Endothelial cell of umbilical vein (primary cell): ENCODE data around the gene GJA9. TPM values are rescaled to one million over a fixed set of nuclear protein-coding genes. Genes with fewer than 3 reads are reported as not detected.

Experiments used
- BruUV-seq: library from RNA; stranded (reverse); fragments of 400-500 nt; replicated peaks from 2 replicates; lab custom pipeline; 2021; lab: Mats Ljungman, UMichigan
- CTCF ChIA-PET: fragments of 300-600, 350-600 bp; sonication (Branson Sonifier 250); formaldehyde crosslinking; loops from one replicate; lab custom pipeline; 2021; ENCODE audit warnings: antibody characterized with exemption, inconsistent platforms; lab: Charles Lee
- POLR2A ChIA-PET: fragments of 300-600, 350-600 bp; sonication (Branson Sonifier 250); formaldehyde crosslinking; loops from one replicate; lab custom pipeline; 2021; ENCODE audit warnings: antibody characterized with exemption, inconsistent platforms; lab: Charles Lee
- DNase-seq: peaks from one replicate; pipeline ENCODE4 v3.0.0-alpha.2; 2011; ENCODE audit warnings: low read depth, low spot score
- FAIRE-seq: peaks from 2 replicates; lab custom pipeline; 2011; peaks lifted over from hg19 to GRCh38; lab: Jason Lieb, UNC
- H2AFZ ChIP-seq: 2 replicates; pipeline ENCODE4 v1.6.0; 2012; ENCODE audit warnings: low read depth, low read length, control low read depth, inconsistent platforms
- H3K27ac ChIP-seq: 2 replicates; pipeline ENCODE4 v1.5.1; 2011; ENCODE audit warnings: low read depth, mild to moderate bottlenecking, control low read depth, low read length, moderate library complexity; ENCODE audit not compliant: insufficient read depth
- H3K27me3 ChIP-seq, 2 experiments: 2 replicates each; pipeline versions ENCODE4 v1.6.0 to v1.6.1; 2011; ENCODE audit warnings: low read length in 2 of 2, mixed read lengths in 1 of 2; ENCODE audit not compliant: control insufficient read depth in 2 of 2, insufficient read depth in 2 of 2
- H3K36me3 ChIP-seq, 2 experiments: 2 replicates in 1 of 2; 3 replicates in 1 of 2; pipeline ENCODE4 v1.5.1; 2011; ENCODE audit warnings: low read length in 2 of 2, mild to moderate bottlenecking in 1 of 2, moderate library complexity in 1 of 2; ENCODE audit not compliant: control insufficient read depth in 2 of 2, insufficient read depth in 2 of 2; ENCODE audit errors: extremely low read depth in 1 of 2
- H3K4me1 ChIP-seq: 3 replicates; pipeline ENCODE4 v1.5.1; 2011; ENCODE audit warnings: mild to moderate bottlenecking, low read length; ENCODE audit not compliant: control insufficient read depth, insufficient read depth; ENCODE audit errors: extremely low read depth
- H3K4me2 ChIP-seq: 2 replicates; pipeline ENCODE4 v1.6.1; 2011; ENCODE audit warnings: low read length, control low read depth, mixed read lengths; ENCODE audit not compliant: insufficient read depth
- H3K4me3 ChIP-seq, 3 experiments: fragments of 200-600 bp in 1 of 3; sonication (generic), shearing (Covaris generic) in 1 of 3; replicated peaks in 1 of 3; 2 replicates each; pipeline ENCODE4 v1.5.1; 2011 to 2016; ENCODE audit warnings: control low read depth in 3 of 3, low read length in 3 of 3, mild to moderate bottlenecking in 2 of 3, inconsistent platforms in 1 of 3, low read depth in 1 of 3, moderate library complexity in 1 of 3; ENCODE audit not compliant: insufficient read depth in 1 of 3
- H3K79me2 ChIP-seq: 2 replicates; pipeline ENCODE4 v1.6.0; 2012; ENCODE audit warnings: low read length, inconsistent platforms; ENCODE audit not compliant: control insufficient read depth, insufficient read depth
- H3K9ac ChIP-seq: replicated peaks from 2 replicates; pipeline ENCODE3; 2011; ENCODE audit warnings: low read length, control low read depth; ENCODE audit not compliant: insufficient read depth; ENCODE audit errors: extremely low read depth
- H3K9me1 ChIP-seq: replicated peaks from 3 replicates; pipeline ENCODE4 v1.6.0; 2011; ENCODE audit warnings: mild to moderate bottlenecking, low read length; ENCODE audit not compliant: control insufficient read depth, insufficient read depth; ENCODE audit errors: extremely low read depth
- H3K9me3 ChIP-seq: replicated peaks from 2 replicates; pipeline ENCODE4 v1.5.1; 2012; ENCODE audit warnings: low read length, inconsistent platforms; ENCODE audit not compliant: control insufficient read depth, insufficient read depth
- H4K20me1 ChIP-seq: replicated peaks from 2 replicates; pipeline ENCODE3; 2011; ENCODE audit warnings: mild to moderate bottlenecking, low read length; ENCODE audit not compliant: control insufficient read depth, insufficient read depth; ENCODE audit errors: extremely low read depth
- CTCF ChIP-seq, 2 donors: IDR thresholded peaks; 1 replicate in 1 of 2; 2 replicates in 1 of 2; pipeline ENCODE4 v1.5.1; 2011; ENCODE audit warnings: low read length in 2 of 2, mild to moderate bottlenecking in 2 of 2, moderate library complexity in 2 of 2, control low read depth in 1 of 2, inconsistent platforms in 1 of 2, low read depth in 1 of 2; ENCODE audit not compliant: insufficient read depth in 1 of 2; ENCODE audit errors: extremely low read depth in 1 of 2
- EZH2 ChIP-seq: IDR thresholded peaks from 2 replicates; pipeline ENCODE4 v1.6.1; 2012; ENCODE audit warnings: borderline replicate concordance, low read depth, mild to moderate bottlenecking, moderate library complexity, low read length, inconsistent platforms; ENCODE audit not compliant: severe bottlenecking
- FOS ChIP-seq: IDR thresholded peaks from 2 replicates; pipeline ENCODE4 v1.6.1; 2011; ENCODE audit warnings: mild to moderate bottlenecking, low read length, moderate library complexity, borderline replicate concordance; ENCODE audit not compliant: insufficient read depth
- JUN ChIP-seq: IDR thresholded peaks from 2 replicates; pipeline ENCODE4 v1.6.1; 2011; ENCODE audit warnings: borderline replicate concordance, low read depth; ENCODE audit not compliant: insufficient read length, insufficient read depth
- MYC ChIP-seq: IDR thresholded peaks from one replicate; pipeline ENCODE4 v1.6.1; 2011; ENCODE audit warnings: mild to moderate bottlenecking, low read depth, low read length
- POLR2A ChIP-seq: IDR thresholded peaks from 2 replicates; pipeline ENCODE4 v1.6.1; 2012; ENCODE audit warnings: low read depth, mild to moderate bottlenecking, control low read depth, low read length
- POLR2AphosphoS5 ChIP-seq: IDR thresholded peaks from 2 replicates; pipeline ENCODE4 v1.6.1; 2012; ENCODE audit warnings: low read depth, mild to moderate bottlenecking, control low read depth, low read length, moderate library complexity; ENCODE audit not compliant: insufficient read depth
- dilution Hi-C: fragments of 300-500 bp; cut with MboI; formaldehyde crosslinking; loops from one replicate; pipeline ENCODE4 v1.15.0; 2019; ENCODE audit warnings: low sequenced_read_pairs; ENCODE audit not compliant: extremely low pct_ligation_motif_present
- intact Hi-C: fragments of 100-400 bp; cut with micrococcal nuclease; formaldehyde crosslinking; loops from one replicate; pipeline ENCODE4 v1.10.0; 2022
- polyA plus RNA-seq, 4 experiments: library from polyadenylated mRNA; depleted of rRNA in 3 of 4; stranded (reverse) in 3 of 4; unstranded in 1 of 4; fragments of >200 nt; gene quantifications; 2 replicates each; pipeline versions ENCODE4 v1.2.1 to v1.2.3, GENCODE V29; 2011 to 2012; ENCODE audit warnings: missing spikeins in 1 of 4
- total RNA-seq: library from RNA; stranded (reverse); gene quantifications from 2 replicates; pipeline ENCODE4 v1.2.3, GENCODE V29; 2021

Gene GJA9
- total and polyA plus RNA-seq, 2 donors (not counting 3 experiments of a cell fraction or from before 2014, with no cell fraction given), result not detected

- no peak for FAIRE-seq
- CTCF ChIA-PET, result interaction anchor here (0.7 kb wide), 1 partner anchor 57 kb away, joined by 3 read pairs; no protein-coding TSS in a partner anchor
- Histone ChIP-seq H3K27me3 (no peaks in the 10 kb centered on the region), H2AFZ (no peak overlapping the region), H3K4me1 (no peaks in the 10 kb centered on the region), H3K4me3 (no peak overlapping the region), H3K9ac (no peak overlapping the region), H3K36me3 (no peaks in the 10 kb centered on the region), H3K27ac (no peak overlapping the region), H3K4me2 (no peak overlapping the region), H4K20me1 (no peaks in the 10 kb centered on the region), H3K79me2 (no peaks in the 10 kb centered on the region), H3K9me1 (no peaks in the 10 kb centered on the region), H3K9me3 (no peaks in the 10 kb centered on the region)
- BruUV-seq, result no TSS peak
- intact Hi-C loops (no loop called here), dilution Hi-C loops (no loop called here)
- POLR2A ChIA-PET, result no interaction called here
- DNase-seq, result no peak
- TF ChIP-seq FOS (no peak), POLR2A (no peak)
Observed at GRCh38 chr1:38896169-38896568, 14.8 kb upstream of the GJA9 start.

- no peak overlapping the region for H3K4me2 ChIP-seq
- H3K4me3 ChIP-seq, result no peak overlapping the region
- DNase-seq, result no peak
- POLR2A ChIA-PET, result no interaction called here
- no peaks in the 10 kb centered on the region for H3K27me3 ChIP-seq
- BruUV-seq, result no TSS peak
- no peak for FAIRE-seq
- H3K9me1 ChIP-seq, result no peaks in the 10 kb centered on the region
- no peak for TF ChIP-seq POLR2A
- no peak for TF ChIP-seq JUN
- TF ChIP-seq POLR2AphosphoS5, result no peak
- no peak for TF ChIP-seq CTCF (IDR thresholded peaks at IDR 0.05; ENCODE audit: extremely low read depth in 1 of 2, insufficient read depth in 1 of 2, low read depth in 1 of 2, low read length in 2 of 2)
- no peak for TF ChIP-seq FOS
- no peak for TF ChIP-seq MYC
- no peak for TF ChIP-seq EZH2
- no peak overlapping the region for H3K9ac ChIP-seq
- dilution Hi-C loops (no loop called here), intact Hi-C loops (no loop called here)
- CTCF ChIA-PET, result interaction anchor here (0.8 kb wide), 1 partner anchor 17 kb away, joined by 3 read pairs; no protein-coding TSS in a partner anchor
- H3K79me2 ChIP-seq, result no peaks in the 10 kb centered on the region
- no peaks in the 10 kb centered on the region for H3K36me3 ChIP-seq
- H2AFZ ChIP-seq, result no peak overlapping the region
- H3K27ac ChIP-seq, result no peak overlapping the region
- H3K9me3 ChIP-seq, result no peaks in the 10 kb centered on the region
- no peaks in the 10 kb centered on the region for H4K20me1 ChIP-seq
- H3K4me1 ChIP-seq, result no peaks in the 10 kb centered on the region
Observed at GRCh38 chr1:38892976-38893375, 11.6 kb upstream of the GJA9 start.
